HG03139 (cell line): Measurements from ENCODE around the gene MAB21L2.

Experiments used
- ATAC-seq: cut with Tn5 transposase; IDR thresholded peaks from one replicate; pipeline ENCODE4 v1.9.1; 2021; ENCODE audit not compliant: unreplicated experiment

The MAB21L2 gene

GRCh38 chr4:150574678-150575077 is 7.3 kb upstream of the MAB21L2 start:
- ATAC-seq: no peak

GRCh38 chr4:150577796-150578195 is 4.2 kb upstream of the MAB21L2 start:
- ATAC-seq: no peak

GRCh38 chr4:150578745-150579501 is 3.0 kb upstream of the MAB21L2 start:
- no peak for ATAC-seq

- no peak for ATAC-seq
Measured at GRCh38 chr4:150579551-150580234, 2.3 kb upstream of the MAB21L2 start.

GRCh38 chr4:150580306-150580705 is 1.6 kb upstream of the MAB21L2 start:
- no peak for ATAC-seq

- ATAC-seq: no peak
Measured at GRCh38 chr4:150581056-150581605, 820 bp upstream of the MAB21L2 start.

- no peak for ATAC-seq
Measured at GRCh38 chr4:150581641-150582051, 305 bp upstream of the MAB21L2 start.

- no peak for ATAC-seq
Measured at GRCh38 chr4:150582873-150583286, 929 bp downstream of the MAB21L2 start.

GRCh38 chr4:150583287-150584110 is 1.5 kb downstream of the MAB21L2 start:
- no peak for ATAC-seq

- no peak for ATAC-seq
Measured at GRCh38 chr4:150584111-150584915, 2.4 kb downstream of the MAB21L2 start.

GRCh38 chr4:150585611-150586010 is 3.7 kb downstream of the MAB21L2 start:
- no peak for ATAC-seq

GRCh38 chr4:150586162-150586810 is 4.3 kb downstream of the MAB21L2 start:
- no peak for ATAC-seq

GRCh38 chr4:150588316-150588715 is 6.4 kb downstream of the MAB21L2 start:
- no peak for ATAC-seq

- no peak for ATAC-seq
Measured at GRCh38 chr4:150589157-150589556, 7.2 kb downstream of the MAB21L2 start.

- ATAC-seq: no peak
Measured at GRCh38 chr4:150590631-150591030, 8.7 kb downstream of the MAB21L2 start.

GRCh38 chr4:150591406-150591805 is 9.5 kb downstream of the MAB21L2 start:
- ATAC-seq: no peak

GRCh38 chr4:150591904-150592303 is 10.0 kb downstream of the MAB21L2 start:
- ATAC-seq: no peak

- no peak for ATAC-seq
Measured at GRCh38 chr4:150593996-150594395, 12.0 kb downstream of the MAB21L2 start.

- no peak for ATAC-seq
Measured at GRCh38 chr4:150598909-150599308, 17.0 kb downstream of the MAB21L2 start.

- ATAC-seq: no peak
Measured at GRCh38 chr4:150599547-150599946, 17.6 kb downstream of the MAB21L2 start.
